ENCODE measurements around the gene NHS.

The NHS gene

GRCh38 chrX:17779434-17779833 is 404.4 kb downstream of the NHS start:
- no peak for TF ChIP-seq CTCF (IDR thresholded peaks at IDR 0.05; ENCODE audit: low read depth, low read length)
- no peaks in the 10 kb centered on the region for H3K4me1 ChIP-seq
- H3K9me3 ChIP-seq = no peaks in the 10 kb centered on the region
- H3K36me3 ChIP-seq = no peaks in the 10 kb centered on the region
- H3K27me3 ChIP-seq = no peaks in the 10 kb centered on the region
- DNase-seq = no peak
- no peak overlapping the region for H3K4me3 ChIP-seq (ENCODE audit: low read depth, low read length)

Measured in BE2C (cell line).